Stimulated activated CD4-positive, alpha-beta T cell treated with anti-CD3 and anti-CD28 coated beads, Interleukin-1b, Interleukin-23, amount 100 ng/mL, for 1 hour (primary cell): Measurements from ENCODE around the gene ZBTB42.

Experiments
- DNase-seq, 2 donors: peaks; one replicate each; pipeline ENCODE4 v3.0.0-alpha.2; 2020; ENCODE audit warnings: low read depth in 2 of 2

ZBTB42 gene

GRCh38 chr14:104800771-104801519, at the start of gene ZBTB42:
Gene ZBTB42, plus strand, starts transcription at chr14:104801101. Its CDS starts 97 bp downstream, at chr14:104801198.
- DNase-seq: peak; percentile 26 to 31

GRCh38 chr14:104751539-104752422, 49.1 kb upstream of the ZBTB42 start:
- DNase-seq: no peak

GRCh38 chr14:104752423-104752734, 48.5 kb upstream of the ZBTB42 start:
- no peak for DNase-seq

- peak; percentile 98 to 99 for DNase-seq
These were observed 48.0 kb upstream of the ZBTB42 start, which contains the start of gene SIVA1 for GRCh38 chr14:104752735-104753527. Gene SIVA1, plus strand, starts transcription at chr14:104753147. Its CDS starts 55 bp downstream, at chr14:104753202.

- DNase-seq: no peak
These were observed 47.2 kb upstream of the ZBTB42 start for GRCh38 chr14:104753528-104754212.

GRCh38 chr14:104754213-104754851, 46.6 kb upstream of the ZBTB42 start:
- no peak for DNase-seq

- no peak for DNase-seq
These were observed 45.3 kb upstream of the ZBTB42 start for GRCh38 chr14:104755621-104756020.

- no peak for DNase-seq
These were observed 44.2 kb upstream of the ZBTB42 start for GRCh38 chr14:104756477-104757237.

GRCh38 chr14:104757238-104757585, 43.7 kb upstream of the ZBTB42 start:
- no peak for DNase-seq

- DNase-seq: no peak
These were observed 43.1 kb upstream of the ZBTB42 start for GRCh38 chr14:104757681-104758392.

- no peak for DNase-seq
These were observed 41.6 kb upstream of the ZBTB42 start for GRCh38 chr14:104758981-104759969.

GRCh38 chr14:104765517-104765916, 35.4 kb upstream of the ZBTB42 start:
- no peak for DNase-seq

GRCh38 chr14:104766256-104766862, 34.5 kb upstream of the ZBTB42 start:
- DNase-seq: no peak

- no peak for DNase-seq
These were observed 33.9 kb upstream of the ZBTB42 start for GRCh38 chr14:104766863-104767633.

GRCh38 chr14:104767634-104767918, 33.3 kb upstream of the ZBTB42 start:
- DNase-seq: no peak

GRCh38 chr14:104768437-104769323, 32.2 kb upstream of the ZBTB42 start:
- DNase-seq: peak; percentile 80 to 93
